ENCODE data around the gene AKAP8.

GRCh38 chr19:15316498-15316897, 63.1 kb downstream of the AKAP8 start:
- TF ChIP-seq, protein P1, sequence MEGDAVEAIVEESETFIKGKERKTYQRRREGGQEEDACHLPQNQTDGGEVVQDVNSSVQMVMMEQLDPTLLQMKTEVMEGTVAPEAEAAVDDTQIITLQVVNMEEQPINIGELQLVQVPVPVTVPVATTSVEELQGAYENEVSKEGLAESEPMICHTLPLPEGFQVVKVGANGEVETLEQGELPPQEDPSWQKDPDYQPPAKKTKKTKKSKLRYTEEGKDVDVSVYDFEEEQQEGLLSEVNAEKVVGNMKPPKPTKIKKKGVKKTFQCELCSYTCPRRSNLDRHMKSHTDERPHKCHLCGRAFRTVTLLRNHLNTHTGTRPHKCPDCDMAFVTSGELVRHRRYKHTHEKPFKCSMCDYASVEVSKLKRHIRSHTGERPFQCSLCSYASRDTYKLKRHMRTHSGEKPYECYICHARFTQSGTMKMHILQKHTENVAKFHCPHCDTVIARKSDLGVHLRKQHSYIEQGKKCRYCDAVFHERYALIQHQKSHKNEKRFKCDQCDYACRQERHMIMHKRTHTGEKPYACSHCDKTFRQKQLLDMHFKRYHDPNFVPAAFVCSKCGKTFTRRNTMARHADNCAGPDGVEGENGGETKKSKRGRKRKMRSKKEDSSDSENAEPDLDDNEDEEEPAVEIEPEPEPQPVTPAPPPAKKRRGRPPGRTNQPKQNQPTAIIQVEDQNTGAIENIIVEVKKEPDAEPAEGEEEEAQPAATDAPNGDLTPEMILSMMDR (IDR thresholded peaks at IDR 0.05): no peak
- no peak for TF ChIP-seq POLR2A (IDR thresholded peaks at IDR 0.05)
